ENCODE results near the gene ORM2.

ORM2 gene

DNA sequence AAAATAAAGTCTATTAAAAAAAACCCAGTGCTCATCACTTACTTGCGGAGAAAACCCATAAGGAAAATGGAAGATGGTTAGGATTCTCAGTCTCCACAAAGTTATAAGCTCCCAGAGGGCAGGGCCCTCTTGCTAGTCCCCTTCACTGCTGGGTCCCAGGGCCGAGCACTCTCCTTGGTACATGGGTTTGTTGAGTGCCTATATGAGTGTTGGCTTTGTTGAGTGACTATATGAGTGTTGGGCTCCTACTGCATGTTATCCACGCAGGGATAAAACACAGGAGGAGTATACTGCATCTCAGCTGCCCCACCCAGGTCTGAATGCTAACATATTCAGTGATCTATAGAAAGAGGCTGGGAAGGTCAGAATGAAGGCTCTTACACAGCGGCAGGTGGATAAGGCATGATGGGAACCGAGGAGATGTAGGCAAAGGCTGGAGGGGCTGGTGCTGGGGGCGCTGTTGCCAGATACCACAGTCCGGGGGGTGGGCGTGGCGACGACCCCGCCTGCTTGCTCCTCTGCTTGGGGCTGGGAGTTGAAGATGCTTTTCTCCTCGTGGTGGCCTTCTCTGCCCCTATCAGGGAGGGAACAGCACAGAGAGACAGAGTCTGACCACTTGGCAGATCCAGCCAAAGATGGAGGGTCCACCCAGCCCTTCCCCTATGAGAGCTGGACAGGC, 11.6 kb downstream of the ORM2 start:
- Histone ChIP-seq H3K36me3 (ENCODE audit: control insufficient read depth in 4 of 4, insufficient read depth in 4 of 4, low read length in 3 of 4) (peaks cover 33 to 99% (median 82%) of the 10 kb centered on the region in 4 experiments), H3K27me3 (replicated peaks in 2 of 5; ENCODE audit: control insufficient read depth in 4 of 5, insufficient read depth in 5 of 5, low read length in 4 of 5) (no peaks in the 10 kb centered on the region), H3K9me3 (ENCODE audit: control extremely low read depth in 1 of 5, control insufficient read depth in 4 of 5, insufficient read depth in 2 of 5, low read depth in 1 of 5, low read length in 4 of 5) (no peaks in the 10 kb centered on the region), H3K27ac (ENCODE audit: insufficient read depth in 1 of 2, low read depth in 1 of 2, low read length in 2 of 2, poor library complexity in 1 of 2, severe bottlenecking in 2 of 2) (no peak overlapping the region), H3K4me3 (ENCODE audit: control insufficient read depth in 1 of 7, extremely low read depth in 1 of 7, insufficient read depth in 4 of 7, low read depth in 2 of 7, low read length in 6 of 7) (no peak overlapping the region), H3K4me1 (ENCODE audit: control extremely low read depth in 1 of 4, control insufficient read depth in 4 of 4, insufficient read depth in 4 of 4, low read length in 3 of 4) (peaks cover 0 to 9% (median 0%) of the 10 kb centered on the region in 4 experiments)
- CTCF ChIA-PET, result interaction anchor here (1.0 to 5.9 kb wide), 5 partner anchors 10 to 166 kb away, joined by 3 to 41 read pairs (median 4); partner anchors contain the start of gene AKNA
- no peak for DNase-seq
- 90% methylated on average over 6 of the region's 12 CpGs for WGBS (ENCODE audit: insufficient coverage)
- POLR2A ChIA-PET, result no interaction called here

DNA sequence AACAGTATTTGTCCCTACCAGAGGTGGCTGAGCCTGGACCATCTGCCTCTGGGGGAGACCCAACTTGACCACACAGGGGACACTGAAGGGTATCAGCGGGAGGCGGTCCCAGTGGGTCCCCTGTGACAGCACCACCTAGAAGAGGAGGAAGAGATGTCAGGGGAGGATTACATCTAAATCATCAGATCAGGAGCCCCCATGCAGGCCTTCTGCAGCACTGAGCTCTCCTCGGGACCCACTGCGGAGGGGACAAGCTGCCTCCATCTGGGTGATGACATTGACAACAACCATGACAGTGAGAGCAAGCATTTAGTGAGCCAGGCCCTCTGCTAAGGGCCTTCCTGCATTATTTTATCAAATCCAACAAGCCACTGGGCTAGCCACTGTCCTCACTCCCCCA, 12.3 kb downstream of the ORM2 start:
- no peak for DNase-seq
- no peak overlapping the region for H3K4me3 ChIP-seq (ENCODE audit: control insufficient read depth in 1 of 7, extremely low read depth in 1 of 7, insufficient read depth in 4 of 7, low read depth in 2 of 7, low read length in 6 of 7)
- CTCF ChIA-PET, result interaction anchor here (1.1 to 5.9 kb wide), 2 partner anchors 45 to 63 kb away, joined by 3 to 41 read pairs; partner anchors contain the start of gene AKNA
- H3K4me1 ChIP-seq (ENCODE audit: control extremely low read depth in 1 of 4, control insufficient read depth in 4 of 4, insufficient read depth in 4 of 4, low read length in 3 of 4), result peaks cover 0 to 9% (median 0%) of the 10 kb centered on the region in 4 experiments
- H3K27me3 ChIP-seq (replicated peaks in 2 of 5; ENCODE audit: control insufficient read depth in 4 of 5, insufficient read depth in 5 of 5, low read length in 4 of 5), result no peaks in the 10 kb centered on the region
- POLR2A ChIA-PET, result no interaction called here
- peaks cover 36 to 99% (median 85%) of the 10 kb centered on the region in 4 experiments for H3K36me3 ChIP-seq (ENCODE audit: control insufficient read depth in 4 of 4, insufficient read depth in 4 of 4, low read length in 3 of 4)
- H3K9me3 ChIP-seq (ENCODE audit: control extremely low read depth in 1 of 5, control insufficient read depth in 4 of 5, insufficient read depth in 2 of 5, low read depth in 1 of 5, low read length in 4 of 5), result no peaks in the 10 kb centered on the region
- 97% methylated on average over 4 of the region's 4 CpGs for WGBS (ENCODE audit: insufficient coverage)
- H3K27ac ChIP-seq (ENCODE audit: insufficient read depth in 1 of 2, low read depth in 1 of 2, low read length in 2 of 2, poor library complexity in 1 of 2, severe bottlenecking in 2 of 2), result no peak overlapping the region

DNA sequence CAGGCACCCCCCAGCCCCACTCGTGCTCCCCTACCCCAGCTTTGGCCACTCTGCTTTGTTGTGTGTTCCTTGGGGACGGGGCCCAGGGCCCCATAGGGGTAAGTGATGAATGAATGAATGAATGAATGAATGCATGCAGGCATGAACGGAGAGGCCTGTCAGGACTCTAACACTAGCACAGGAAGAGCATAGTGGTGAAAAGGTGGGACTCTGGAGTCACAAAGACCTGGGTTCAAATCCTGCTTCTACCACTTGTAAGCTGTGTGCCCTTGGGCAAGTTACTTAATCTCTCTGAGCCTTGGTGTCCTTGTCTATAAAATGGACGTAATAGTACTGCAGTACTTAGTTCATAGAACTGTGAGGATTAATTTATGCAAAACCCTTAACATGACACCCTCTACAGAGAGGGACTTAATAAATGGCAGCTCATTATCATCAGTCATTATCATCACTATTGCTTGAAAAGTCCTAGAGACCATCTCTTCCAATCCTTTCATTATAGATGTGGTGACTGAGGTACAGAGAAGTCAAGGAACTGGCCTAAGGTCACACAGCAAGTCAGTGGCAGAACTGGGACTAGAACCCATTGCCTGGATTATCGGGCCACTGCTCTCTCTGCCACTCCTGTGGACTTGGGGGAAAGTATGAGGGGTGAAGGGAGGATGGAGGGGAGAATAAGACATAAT, 13.2 kb downstream of the ORM2 start:
- Histone ChIP-seq H3K27me3 (replicated peaks in 2 of 5; ENCODE audit: control insufficient read depth in 4 of 5, insufficient read depth in 5 of 5, low read length in 4 of 5) (no peaks in the 10 kb centered on the region), H3K4me1 (ENCODE audit: control extremely low read depth in 1 of 4, control insufficient read depth in 4 of 4, insufficient read depth in 4 of 4, low read length in 3 of 4) (peaks cover 0 to 9% (median 0%) of the 10 kb centered on the region in 4 experiments), H3K9me3 (ENCODE audit: control extremely low read depth in 1 of 5, control insufficient read depth in 4 of 5, insufficient read depth in 2 of 5, low read depth in 1 of 5, low read length in 4 of 5) (no peaks in the 10 kb centered on the region), H3K27ac (ENCODE audit: insufficient read depth in 1 of 2, low read depth in 1 of 2, low read length in 2 of 2, poor library complexity in 1 of 2, severe bottlenecking in 2 of 2) (no peak overlapping the region), H3K36me3 (ENCODE audit: control insufficient read depth in 4 of 4, insufficient read depth in 4 of 4, low read length in 3 of 4) (peaks cover 33 to 97% (median 82%) of the 10 kb centered on the region in 4 experiments), H3K4me3 (ENCODE audit: control insufficient read depth in 1 of 7, extremely low read depth in 1 of 7, insufficient read depth in 4 of 7, low read depth in 2 of 7, low read length in 6 of 7) (no peak overlapping the region)
- WGBS (ENCODE audit: insufficient coverage), result 97% methylated on average over 2 of the region's 5 CpGs
- POLR2A ChIA-PET, result no interaction called here
- no peak for DNase-seq
- CTCF ChIA-PET, result no interaction called here

DNA sequence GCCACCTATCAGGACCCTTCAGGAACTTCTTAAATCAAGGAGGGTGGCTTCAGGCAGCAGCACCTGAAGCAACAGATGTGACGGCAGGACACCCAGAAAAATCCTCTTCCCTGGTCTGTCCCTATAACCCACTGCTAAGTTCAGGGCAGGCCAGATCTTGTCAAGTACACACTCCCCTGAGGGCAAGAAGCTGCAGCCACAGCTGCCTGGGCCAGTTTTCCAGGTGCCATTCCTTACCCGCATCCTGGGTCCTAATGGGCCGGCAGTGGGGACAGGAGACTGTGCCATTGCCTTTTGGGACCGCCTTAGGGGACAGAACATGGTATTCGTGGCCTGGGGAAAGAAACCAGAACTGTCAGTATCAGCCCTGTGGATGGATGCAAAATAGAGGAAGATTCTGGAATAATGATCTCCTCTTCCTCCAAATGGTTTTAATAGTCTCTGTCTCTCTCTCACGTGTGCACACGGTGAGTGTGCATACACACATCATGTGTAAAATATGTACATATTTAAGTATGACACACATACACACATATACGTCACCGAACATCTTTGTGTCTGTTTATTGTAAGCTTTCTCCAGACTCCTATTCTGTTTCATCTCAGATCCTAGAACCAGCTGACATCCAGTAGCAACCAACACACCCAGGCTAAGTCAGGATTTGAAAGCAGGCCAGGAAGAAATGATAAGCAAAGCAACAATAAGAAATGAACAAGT, 14.0 kb downstream of the ORM2 start:
- ChIA-PET CTCF (interaction anchor here (1.2 kb wide), 1 partner anchor 62 kb away, joined by 5 read pairs; no protein-coding TSS in a partner anchor), POLR2A (no interaction called here)
- H3K4me1 ChIP-seq (ENCODE audit: control extremely low read depth in 1 of 4, control insufficient read depth in 4 of 4, insufficient read depth in 4 of 4, low read length in 3 of 4), result peaks cover 0 to 11% (median 1%) of the 10 kb centered on the region in 4 experiments
- no peak for DNase-seq
- H3K27ac ChIP-seq (ENCODE audit: insufficient read depth in 1 of 2, low read depth in 1 of 2, low read length in 2 of 2, poor library complexity in 1 of 2, severe bottlenecking in 2 of 2), result no peak overlapping the region
- no peaks in the 10 kb centered on the region for H3K27me3 ChIP-seq (replicated peaks in 2 of 5; ENCODE audit: control insufficient read depth in 4 of 5, insufficient read depth in 5 of 5, low read length in 4 of 5)
- no peak overlapping the region for H3K4me3 ChIP-seq (ENCODE audit: control insufficient read depth in 1 of 7, extremely low read depth in 1 of 7, insufficient read depth in 4 of 7, low read depth in 2 of 7, low read length in 6 of 7)
- 98% methylated on average over 7 of the region's 9 CpGs for WGBS (ENCODE audit: insufficient coverage)
- peaks cover 30 to 97% (median 83%) of the 10 kb centered on the region in 4 experiments for H3K36me3 ChIP-seq (ENCODE audit: control insufficient read depth in 4 of 4, insufficient read depth in 4 of 4, low read length in 3 of 4)
- no peaks in the 10 kb centered on the region for H3K9me3 ChIP-seq (ENCODE audit: control extremely low read depth in 1 of 5, control insufficient read depth in 4 of 5, insufficient read depth in 2 of 5, low read depth in 1 of 5, low read length in 4 of 5)

DNA sequence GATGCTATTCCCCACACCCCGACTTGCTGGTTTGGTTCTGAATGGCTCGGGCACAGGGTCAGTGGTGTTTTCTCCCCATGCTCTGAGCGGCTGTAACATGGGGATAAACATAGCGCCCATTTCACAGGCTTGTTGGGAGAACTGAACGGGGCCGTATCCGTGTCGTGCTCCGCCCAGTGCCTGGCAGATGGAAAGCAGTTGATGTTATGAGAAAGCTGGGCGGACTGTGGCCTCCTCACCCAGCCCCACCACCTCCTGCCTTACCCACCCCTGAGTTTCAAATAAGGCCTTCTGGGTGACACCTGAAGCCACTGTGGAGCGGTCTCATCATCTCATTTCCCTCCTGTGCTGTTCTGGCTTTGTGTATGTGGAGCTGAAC, 14.5 kb downstream of the ORM2 start:
- ChIA-PET POLR2A (no interaction called here), CTCF (interaction anchor here (1.2 kb wide), 1 partner anchor 62 kb away, joined by 5 read pairs; no protein-coding TSS in a partner anchor)
- H3K36me3 ChIP-seq (ENCODE audit: control insufficient read depth in 4 of 4, insufficient read depth in 4 of 4, low read length in 3 of 4), result peaks cover 28 to 98% (median 83%) of the 10 kb centered on the region in 4 experiments
- H3K4me3 ChIP-seq (ENCODE audit: control insufficient read depth in 1 of 7, extremely low read depth in 1 of 7, insufficient read depth in 4 of 7, low read depth in 2 of 7, low read length in 6 of 7), result no peak overlapping the region
- H3K27ac ChIP-seq (ENCODE audit: insufficient read depth in 1 of 2, low read depth in 1 of 2, low read length in 2 of 2, poor library complexity in 1 of 2, severe bottlenecking in 2 of 2), result no peak overlapping the region
- H3K4me1 ChIP-seq (ENCODE audit: control extremely low read depth in 1 of 4, control insufficient read depth in 4 of 4, insufficient read depth in 4 of 4, low read length in 3 of 4), result peaks cover 0 to 17% (median 6%) of the 10 kb centered on the region in 4 experiments
- H3K9me3 ChIP-seq (ENCODE audit: control extremely low read depth in 1 of 5, control insufficient read depth in 4 of 5, insufficient read depth in 2 of 5, low read depth in 1 of 5, low read length in 4 of 5), result no peaks in the 10 kb centered on the region
- WGBS (ENCODE audit: insufficient coverage), result 98% methylated on average over 5 of the region's 11 CpGs
- no peaks in the 10 kb centered on the region for H3K27me3 ChIP-seq (replicated peaks in 2 of 5; ENCODE audit: control insufficient read depth in 4 of 5, insufficient read depth in 5 of 5, low read length in 4 of 5)
- DNase-seq, result no peak

DNA sequence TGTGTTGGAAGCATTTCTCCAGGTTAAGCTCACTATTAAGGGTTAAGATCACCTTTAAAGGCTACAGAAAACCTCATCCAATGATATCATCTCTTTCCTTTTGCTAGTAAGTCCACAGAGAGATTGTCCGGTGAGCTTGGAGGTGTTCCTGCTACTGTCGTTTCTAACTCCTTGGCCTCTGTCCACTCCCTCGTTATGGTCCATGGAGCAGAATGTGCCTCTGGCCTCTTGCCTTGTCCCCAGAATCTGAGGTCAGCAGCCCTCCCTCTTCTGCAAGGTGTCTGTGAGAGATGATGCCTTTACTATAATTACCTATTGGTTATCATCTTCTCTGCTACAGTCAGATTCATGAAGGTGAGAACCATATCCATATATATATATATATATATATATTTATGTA, 15.0 kb downstream of the ORM2 start:
- Histone ChIP-seq H3K9me3 (ENCODE audit: control extremely low read depth in 1 of 5, control insufficient read depth in 4 of 5, insufficient read depth in 2 of 5, low read depth in 1 of 5, low read length in 4 of 5) (no peaks in the 10 kb centered on the region), H3K27me3 (replicated peaks in 2 of 5; ENCODE audit: control insufficient read depth in 4 of 5, insufficient read depth in 5 of 5, low read length in 4 of 5) (no peaks in the 10 kb centered on the region), H3K4me3 (ENCODE audit: control insufficient read depth in 1 of 7, extremely low read depth in 1 of 7, insufficient read depth in 4 of 7, low read depth in 2 of 7, low read length in 6 of 7) (no peak overlapping the region), H3K36me3 (ENCODE audit: control insufficient read depth in 4 of 4, insufficient read depth in 4 of 4, low read length in 3 of 4) (peaks cover 28 to 98% (median 84%) of the 10 kb centered on the region in 4 experiments), H3K4me1 (ENCODE audit: control extremely low read depth in 1 of 4, control insufficient read depth in 4 of 4, insufficient read depth in 4 of 4, low read length in 3 of 4) (peaks cover 0 to 22% (median 11%) of the 10 kb centered on the region in 4 experiments), H3K27ac (ENCODE audit: insufficient read depth in 1 of 2, low read depth in 1 of 2, low read length in 2 of 2, poor library complexity in 1 of 2, severe bottlenecking in 2 of 2) (no peak overlapping the region)
- POLR2A ChIA-PET, result no interaction called here
- 94% methylated on average over 3 of the region's 3 CpGs for WGBS (ENCODE audit: insufficient coverage)
- no peak for DNase-seq
- CTCF ChIA-PET, result interaction anchor here (1.2 kb wide), 1 partner anchor 61 kb away, joined by 5 read pairs; no protein-coding TSS in a partner anchor

Data from common myeloid progenitor, CD34-positive (primary cell).